PC-3 (cell line): ENCODE data around the gene VPS37C. TPM values are rescaled to one million over a fixed set of nuclear protein-coding genes. Genes with fewer than 3 reads are reported as not detected.
"Not testable (repeated sequence)": the region's sequence is repeated elsewhere in the genome, so short reads cannot be mapped to it uniquely, and the experiment has no call there.

Experiments used
- ATAC-seq: fragments of 200-7000 bp; cut with Tn5 transposase; 2 replicates; pipeline ENCODE4 v1.9.1; 2020; ENCODE audit warnings: mild to moderate bottlenecking, moderate library complexity
- BruUV-seq: library from RNA; stranded (reverse); fragments of 400-500 nt; replicated peaks from 2 replicates; lab custom pipeline; 2021; lab: Mats Ljungman, UMichigan
- CTCF ChIA-PET: fragments of 300-600 bp; sonication (Branson Sonifier 250); formaldehyde crosslinking; loops from one replicate; lab custom pipeline; 2022; ENCODE audit warnings: antibody characterized with exemption; lab: Charles Lee
- POLR2A ChIA-PET: fragments of 300-600 bp; sonication (Branson Sonifier 250); formaldehyde crosslinking; loops from one replicate; lab custom pipeline; 2022; ENCODE audit warnings: antibody characterized with exemption; ENCODE audit not compliant: unreplicated experiment; lab: Charles Lee
- DNase-seq: peaks from one replicate; pipeline ENCODE4 v3.0.0-alpha.2; 2015
- H2AFZ ChIP-seq: fragments of 300-600 bp; sonication (generic); 2 replicates; pipeline ENCODE4 v1.6.0; 2016; ENCODE audit warnings: antibody characterized with exemption, low read length
- H3F3A ChIP-seq: fragments of 300-600 bp; sonication (generic); one replicate; pipeline ENCODE4 v1.6.0; 2017; ENCODE audit warnings: antibody characterized with exemption, low read length, control low read depth, mild to moderate bottlenecking; ENCODE audit not compliant: unreplicated experiment
- H3K27ac ChIP-seq: fragments of 300-600 bp; sonication (generic); 2 replicates; pipeline ENCODE4 v1.5.1; 2016; ENCODE audit warnings: mild to moderate bottlenecking, low read length
- H3K27me3 ChIP-seq: fragments of 300-600 bp; sonication (generic); 2 replicates; pipeline ENCODE4 v1.6.1; 2016; ENCODE audit warnings: low read length, mixed read lengths
- H3K36me3 ChIP-seq: fragments of 300-600 bp; sonication (generic); 2 replicates; pipeline ENCODE4 v1.6.1; 2016; ENCODE audit warnings: low read depth, mixed run types, low read length, mixed read lengths
- H3K4me1 ChIP-seq: fragments of 300-600 bp; sonication (generic); 2 replicates; pipeline ENCODE4 v1.5.1; 2016; ENCODE audit warnings: low read length; ENCODE audit not compliant: insufficient read depth
- H3K4me2 ChIP-seq: fragments of 300-600 bp; sonication (generic); 2 replicates; pipeline ENCODE4 v1.6.0; 2016; ENCODE audit warnings: low read length
- H3K4me3 ChIP-seq: fragments of 300-600 bp; sonication (generic); 2 replicates; pipeline ENCODE4 v1.5.1; 2016; ENCODE audit warnings: mild to moderate bottlenecking, low read length, mixed read lengths
- H3K79me2 ChIP-seq: fragments of 300-600 bp; sonication (generic); 2 replicates; pipeline ENCODE4 v1.6.1; 2017; ENCODE audit warnings: low read length, mixed read lengths
- H3K9ac ChIP-seq: fragments of 300-600 bp; sonication (generic); 2 replicates; pipeline ENCODE4 v1.6.0; 2016; ENCODE audit warnings: mild to moderate bottlenecking, low read length
- H3K9me2 ChIP-seq: fragments of 300-600 bp; sonication (generic); replicated peaks from 2 replicates; pipeline ENCODE4 v1.6.1; 2016; ENCODE audit warnings: mixed run types, low read length, mixed read lengths
- H3K9me3 ChIP-seq: fragments of 300-600 bp; sonication (generic); 2 replicates; pipeline ENCODE4 v1.6.1; 2016; ENCODE audit warnings: low read length, mixed read lengths
- H4K20me1 ChIP-seq: fragments of 300-600 bp; sonication (generic); 2 replicates; pipeline ENCODE4 v1.6.1; 2016; ENCODE audit warnings: low read length, mixed read lengths
- EZH2 ChIP-seq: fragments of 300-600 bp; sonication (generic); IDR thresholded peaks from one replicate; pipeline ENCODE4 v1.6.1; 2017; ENCODE audit warnings: antibody characterized with exemption, mild to moderate bottlenecking, low read length; ENCODE audit not compliant: unreplicated experiment
- EZH2phosphoT487 ChIP-seq: fragments of 300-600 bp; sonication (generic); IDR thresholded peaks from 2 replicates; pipeline ENCODE4 v1.6.1; 2018; ENCODE audit warnings: mild to moderate bottlenecking, antibody characterized with exemption, low read length, borderline replicate concordance
- intact Hi-C: fragments of 100-400 bp; cut with micrococcal nuclease; formaldehyde crosslinking; loops from 2 replicates; pipeline ENCODE4 v1.9.0; 2023
- total RNA-seq: library from RNA; depleted of rRNA; stranded (reverse); fragments of >200 nt; gene quantifications from 2 replicates; pipeline ENCODE4 v1.2.3, GENCODE V29; 2014
- TF ChIP-seq, protein P1 (sequence below): fragments of 300-600 bp; sonication (generic); conservative IDR thresholded peaks from 2 replicates; pipeline ENCODE4 v1.5.1; 2017; ENCODE audit warnings: antibody characterized with exemption, low read depth, mild to moderate bottlenecking, low read length

Gene VPS37C
- total RNA-seq, 1 experiment from 2014 or later, result 28.9 TPM

DNA sequence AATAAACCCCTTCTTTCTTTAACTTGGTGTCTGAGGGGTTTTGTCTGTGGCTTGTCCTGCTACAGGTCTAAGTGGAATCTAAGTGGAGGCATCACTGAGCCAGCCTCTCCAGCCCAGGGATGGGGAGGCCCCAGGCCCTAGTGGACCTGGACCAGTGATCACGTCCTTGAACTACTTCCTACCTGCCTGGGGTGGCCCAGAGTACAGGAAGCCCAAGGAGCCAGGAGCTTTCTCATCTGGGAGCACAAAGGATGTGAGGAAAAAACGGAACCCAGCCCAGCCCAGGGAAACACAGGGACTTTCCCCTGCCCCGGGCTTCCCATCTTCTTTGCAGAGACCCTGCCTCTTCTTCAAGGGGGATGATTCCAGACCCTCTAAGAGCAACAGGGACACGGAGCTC is 62.4 kb downstream of the VPS37C start:
- Histone ChIP-seq H3K9me3 (no peaks in the 10 kb centered on the region), H3K27ac (no peak overlapping the region), H3K4me2 (no peak overlapping the region), H3F3A (no peaks in the 10 kb centered on the region), H3K27me3 (peaks cover 17% of the 10 kb centered on the region), H2AFZ (no peak overlapping the region), H3K9me2 (no peaks in the 10 kb centered on the region), H3K4me3 (no peak overlapping the region), H3K4me1 (no peaks in the 10 kb centered on the region), H4K20me1 (no peaks in the 10 kb centered on the region), H3K36me3 (no peaks in the 10 kb centered on the region), H3K9ac (no peak overlapping the region), H3K79me2 (no peaks in the 10 kb centered on the region)
- DNase-seq, result no peak
- no TSS peak for BruUV-seq
- TF ChIP-seq EZH2, result no peak
- TF ChIP-seq EZH2phosphoT487, result no peak
- TF ChIP-seq, protein P1, sequence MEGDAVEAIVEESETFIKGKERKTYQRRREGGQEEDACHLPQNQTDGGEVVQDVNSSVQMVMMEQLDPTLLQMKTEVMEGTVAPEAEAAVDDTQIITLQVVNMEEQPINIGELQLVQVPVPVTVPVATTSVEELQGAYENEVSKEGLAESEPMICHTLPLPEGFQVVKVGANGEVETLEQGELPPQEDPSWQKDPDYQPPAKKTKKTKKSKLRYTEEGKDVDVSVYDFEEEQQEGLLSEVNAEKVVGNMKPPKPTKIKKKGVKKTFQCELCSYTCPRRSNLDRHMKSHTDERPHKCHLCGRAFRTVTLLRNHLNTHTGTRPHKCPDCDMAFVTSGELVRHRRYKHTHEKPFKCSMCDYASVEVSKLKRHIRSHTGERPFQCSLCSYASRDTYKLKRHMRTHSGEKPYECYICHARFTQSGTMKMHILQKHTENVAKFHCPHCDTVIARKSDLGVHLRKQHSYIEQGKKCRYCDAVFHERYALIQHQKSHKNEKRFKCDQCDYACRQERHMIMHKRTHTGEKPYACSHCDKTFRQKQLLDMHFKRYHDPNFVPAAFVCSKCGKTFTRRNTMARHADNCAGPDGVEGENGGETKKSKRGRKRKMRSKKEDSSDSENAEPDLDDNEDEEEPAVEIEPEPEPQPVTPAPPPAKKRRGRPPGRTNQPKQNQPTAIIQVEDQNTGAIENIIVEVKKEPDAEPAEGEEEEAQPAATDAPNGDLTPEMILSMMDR, result no peak
- no peak for ATAC-seq
- POLR2A ChIA-PET, result no interaction called here
- intact Hi-C loops, result no loop called here
- CTCF ChIA-PET, result no interaction called here

DNA sequence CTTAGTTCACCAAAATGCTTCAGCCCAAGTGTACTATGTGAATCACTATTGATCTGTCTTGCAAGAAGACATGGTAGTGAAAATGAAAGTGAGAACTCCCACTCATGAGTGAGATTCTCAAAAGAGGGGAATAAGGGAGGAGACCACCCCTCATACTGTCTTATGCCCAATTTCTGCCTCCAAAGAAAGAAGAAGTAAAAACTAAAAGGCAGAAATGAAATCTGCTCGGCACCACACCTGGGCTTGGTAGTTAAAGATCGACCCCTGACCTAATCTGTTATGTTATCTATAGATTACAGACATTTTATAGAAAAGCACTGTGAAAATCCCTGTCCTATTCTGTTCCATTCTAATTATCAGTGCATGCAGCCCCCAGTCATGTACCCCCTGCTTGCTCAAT is 63.0 kb downstream of the VPS37C start:
- CTCF ChIA-PET, H3K36me3 ChIP-seq, POLR2A ChIA-PET, BruUV-seq, H3K4me1 ChIP-seq, H3K9ac ChIP-seq, DNase-seq, H2AFZ ChIP-seq, H3K4me3 ChIP-seq, H4K20me1 ChIP-seq, H3F3A ChIP-seq, H3K9me2 ChIP-seq, H3K27ac ChIP-seq, H3K9me3 ChIP-seq, ATAC-seq, intact Hi-C loops, H3K79me2 ChIP-seq, H3K4me2 ChIP-seq: not testable (repeated sequence)
- peaks cover 17% of the 10 kb centered on the region for H3K27me3 ChIP-seq

DNA sequence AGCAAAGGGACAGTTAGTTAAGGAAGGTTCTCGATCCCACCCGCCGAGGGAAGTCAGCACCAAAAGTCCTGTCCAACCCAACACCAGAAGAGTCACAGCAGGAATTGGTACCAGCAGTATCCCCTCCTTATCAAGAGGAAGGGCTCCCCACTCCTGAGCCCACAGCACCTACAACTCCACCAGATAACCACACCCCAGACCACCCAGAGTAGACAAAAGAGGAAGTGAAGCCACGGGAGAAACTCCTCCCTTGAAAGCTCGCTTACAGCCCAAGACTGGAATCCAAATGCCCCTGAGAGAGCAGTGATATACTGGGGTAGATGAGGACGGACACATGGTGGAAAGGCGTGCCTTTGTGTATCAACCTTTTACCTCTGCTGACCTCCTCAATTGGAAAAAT is 66.2 kb downstream of the VPS37C start:
- H4K20me1 ChIP-seq, result no peaks in the 10 kb centered on the region
- no peaks in the 10 kb centered on the region for H3K9me3 ChIP-seq
- CTCF ChIA-PET, result no interaction called here
- POLR2A ChIA-PET, result no interaction called here
- no peak for DNase-seq
- no peak overlapping the region for H3K27ac ChIP-seq
- H3K79me2 ChIP-seq, result no peaks in the 10 kb centered on the region
- intact Hi-C loops, result no loop called here
- H3K27me3 ChIP-seq, result peaks cover 17% of the 10 kb centered on the region
- no TSS peak for BruUV-seq
- H2AFZ ChIP-seq, result no peak overlapping the region
- no peak for ATAC-seq
- TF ChIP-seq EZH2 (no peak), EZH2phosphoT487 (no peak)
- TF ChIP-seq, protein P1, result no peak
- H3K9me2 ChIP-seq, result no peaks in the 10 kb centered on the region
- H3K4me3 ChIP-seq, result no peak overlapping the region
- no peaks in the 10 kb centered on the region for H3K4me1 ChIP-seq
- no peak overlapping the region for H3K9ac ChIP-seq
- H3F3A ChIP-seq, result no peaks in the 10 kb centered on the region
- H3K36me3 ChIP-seq, result no peaks in the 10 kb centered on the region
- no peak overlapping the region for H3K4me2 ChIP-seq

DNA sequence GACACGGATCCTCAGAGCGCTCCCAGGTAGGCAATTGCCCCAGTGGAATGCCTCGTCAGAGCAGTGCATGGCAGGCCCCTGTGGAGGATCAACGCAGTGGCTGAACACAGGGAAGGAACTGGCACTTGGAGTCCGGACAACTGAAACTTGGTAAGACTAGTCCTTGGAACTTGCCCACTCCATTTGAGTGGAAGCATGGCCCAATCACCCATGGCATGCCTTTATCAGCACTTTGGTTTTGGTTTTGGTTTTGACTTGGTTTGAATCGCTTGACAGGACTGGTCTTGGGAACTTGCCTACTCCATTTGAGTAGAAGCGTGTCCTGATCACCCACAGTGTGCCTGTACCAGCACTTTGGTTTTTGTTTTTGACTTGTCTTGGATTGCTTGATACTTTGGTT is 67.1 kb downstream of the VPS37C start:
- H3K9me2 ChIP-seq, BruUV-seq, H3K4me2 ChIP-seq, H3K27ac ChIP-seq, H3K9ac ChIP-seq, ATAC-seq, H2AFZ ChIP-seq, H3F3A ChIP-seq, H3K9me3 ChIP-seq, DNase-seq, H3K4me3 ChIP-seq, H3K36me3 ChIP-seq, H3K4me1 ChIP-seq, H4K20me1 ChIP-seq, POLR2A ChIA-PET, H3K79me2 ChIP-seq, CTCF ChIA-PET, intact Hi-C loops: not testable (repeated sequence)
- peaks cover 20% of the 10 kb centered on the region for H3K27me3 ChIP-seq
